ENCODE results near the gene DCT.

Gene DCT

GRCh38 chr13:94455414-94455813, 24.1 kb downstream of the DCT start:
- no peak for DNase-seq (ENCODE audit: insufficient read length, low spot score)
- FAIRE-seq, result no peak

- no peak for DNase-seq (ENCODE audit: insufficient read length, low spot score)
- FAIRE-seq, result no peak
Observed at GRCh38 chr13:94454906-94455305, 24.6 kb downstream of the DCT start.

GRCh38 chr13:94454334-94454733, 25.1 kb downstream of the DCT start:
- no peak for FAIRE-seq
- no peak for DNase-seq (ENCODE audit: insufficient read length, low spot score)

GRCh38 chr13:94444826-94445225, 34.7 kb downstream of the DCT start:
- DNase-seq (ENCODE audit: insufficient read length, low spot score), result no peak
- FAIRE-seq, result no peak

GRCh38 chr13:94435604-94436226, 43.8 kb downstream of the DCT start:
- DNase-seq (ENCODE audit: insufficient read length, low spot score) (peak; percentile 32), FAIRE-seq (no peak)

- DNase-seq (ENCODE audit: insufficient read length, low spot score), result no peak
- no peak for FAIRE-seq
Observed at GRCh38 chr13:94433055-94433961, 46.2 kb downstream of the DCT start.

- FAIRE-seq, result no peak
Observed at GRCh38 chr13:94431987-94432386, 47.5 kb downstream of the DCT start.

GRCh38 chr13:94431574-94431973, 47.9 kb downstream of the DCT start:
- FAIRE-seq, result no peak
- DNase-seq (ENCODE audit: insufficient read length, low spot score), result no peak

More at GRCh38 chr13:94431987-94432386, 47.5 kb downstream of the DCT start:
- DNase-seq (ENCODE audit: insufficient read length, low spot score), result no peak

- no peak for DNase-seq (ENCODE audit: insufficient read length, low spot score)
- FAIRE-seq, result no peak
Observed at GRCh38 chr13:94427313-94427953, 52.0 kb downstream of the DCT start.

GRCh38 chr13:94419925-94420305, 59.6 kb downstream of the DCT start:
- FAIRE-seq, result no peak
- no peak for DNase-seq (ENCODE audit: insufficient read length, low spot score)

GRCh38 chr13:94419304-94419924, 60.1 kb downstream of the DCT start:
- DNase-seq (ENCODE audit: insufficient read length, low spot score) (no peak), FAIRE-seq (no peak)

- DNase-seq (ENCODE audit: insufficient read length, low spot score) (no peak), FAIRE-seq (no peak)
Observed at GRCh38 chr13:94417294-94417693, 62.2 kb downstream of the DCT start.

- FAIRE-seq, result no peak
- DNase-seq (ENCODE audit: insufficient read length, low spot score), result no peak
Observed at GRCh38 chr13:94416454-94417080, 62.9 kb downstream of the DCT start.

- FAIRE-seq, result no peak
- DNase-seq (ENCODE audit: insufficient read length, low spot score), result no peak
Observed at GRCh38 chr13:94415500-94416237, 63.8 kb downstream of the DCT start.

- FAIRE-seq (no peak), DNase-seq (ENCODE audit: insufficient read length, low spot score) (no peak)
Observed at GRCh38 chr13:94414708-94415107, 64.8 kb downstream of the DCT start.

GRCh38 chr13:94414141-94414540, 65.3 kb downstream of the DCT start:
- DNase-seq (ENCODE audit: insufficient read length, low spot score) (no peak), FAIRE-seq (no peak)

- DNase-seq (ENCODE audit: insufficient read length, low spot score) (no peak), FAIRE-seq (no peak)
Observed at GRCh38 chr13:94413598-94413944, 65.9 kb downstream of the DCT start.

- DNase-seq (ENCODE audit: insufficient read length, low spot score) (no peak), FAIRE-seq (no peak)
Observed at GRCh38 chr13:94412870-94413597, 66.4 kb downstream of the DCT start.

GRCh38 chr13:94411747-94412146, 67.7 kb downstream of the DCT start:
- FAIRE-seq (no peak), DNase-seq (ENCODE audit: insufficient read length, low spot score) (no peak)
